NCI-H1694 treated with DMSO at 0.1 percent for 48 hours (cell line): Measurements from ENCODE around the gene CTXN1.
A peak's percentile ranks its signal among the peaks of the same experiment; 100 is the strongest.
"Not testable (repeated sequence)": the region's sequence is repeated elsewhere in the genome, so short reads cannot be mapped to it uniquely, and the experiment has no call there.

Source experiments
- DNase-seq: peaks from one replicate; lab custom pipeline; 2025; lab: John Stamatoyannopoulos, UW

Gene CTXN1

DNA sequence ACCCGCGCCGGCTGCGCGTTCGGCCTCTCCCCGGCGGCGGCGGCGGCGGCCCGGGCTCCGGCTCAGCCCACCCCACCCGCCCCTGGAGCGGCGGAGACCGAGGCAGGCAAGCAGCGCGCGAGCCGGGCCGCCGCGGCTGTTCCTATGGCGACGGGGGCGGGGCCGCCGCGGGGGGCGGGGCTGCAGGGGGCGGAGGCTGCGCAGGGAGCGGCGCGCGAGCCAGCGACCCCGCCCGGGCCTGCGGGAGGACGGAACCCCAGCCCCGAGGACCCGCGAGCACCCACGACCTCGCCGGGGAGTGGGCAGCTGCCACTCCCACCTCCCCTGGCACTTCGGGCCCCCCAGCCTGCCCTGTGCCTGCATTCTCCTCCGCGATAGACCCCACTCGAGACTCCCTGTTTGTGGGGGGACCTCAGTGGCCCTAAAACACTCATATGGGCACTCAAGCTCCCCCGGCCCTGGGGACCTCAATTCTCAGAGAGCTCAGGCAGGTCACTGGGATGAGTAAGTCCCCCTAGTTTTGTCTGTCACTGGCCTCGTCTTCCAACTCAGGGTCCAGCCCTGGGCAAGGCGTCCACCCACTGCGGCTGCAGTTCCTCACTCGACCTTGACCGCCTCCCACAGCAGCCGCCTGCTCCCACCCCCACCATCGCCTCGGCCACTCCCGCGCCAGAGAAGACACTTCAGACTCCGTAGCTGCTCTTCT is at the start of gene CTXN1:
Gene CTXN1, minus strand, starts transcription at position 115 of the 706 bp plus-strand sequence. CDS start 597 bp downstream, outside the sequence.
- DNase-seq, result no peak

DNA sequence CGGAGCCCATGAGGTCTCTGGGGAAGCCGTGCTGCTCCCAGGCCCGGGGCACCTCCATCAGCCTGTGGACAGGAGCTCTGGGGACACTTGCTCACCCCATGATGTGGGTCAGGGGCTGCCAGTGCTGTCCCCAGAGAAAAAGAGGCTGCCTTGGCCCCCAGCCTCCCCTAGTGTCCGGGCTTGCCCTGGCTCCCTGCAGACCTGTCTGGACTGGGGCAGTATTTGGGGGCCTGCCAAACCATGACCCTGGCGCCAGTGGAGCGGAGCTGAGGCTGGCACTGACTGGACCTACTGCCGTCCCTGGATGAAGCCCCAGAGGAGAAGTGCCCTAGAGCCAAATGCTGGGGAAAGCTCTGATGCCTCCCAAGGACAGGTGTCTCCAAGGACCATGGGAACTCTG is 49.1 kb upstream of the CTXN1 start:
- DNase-seq, result no peak

DNA sequence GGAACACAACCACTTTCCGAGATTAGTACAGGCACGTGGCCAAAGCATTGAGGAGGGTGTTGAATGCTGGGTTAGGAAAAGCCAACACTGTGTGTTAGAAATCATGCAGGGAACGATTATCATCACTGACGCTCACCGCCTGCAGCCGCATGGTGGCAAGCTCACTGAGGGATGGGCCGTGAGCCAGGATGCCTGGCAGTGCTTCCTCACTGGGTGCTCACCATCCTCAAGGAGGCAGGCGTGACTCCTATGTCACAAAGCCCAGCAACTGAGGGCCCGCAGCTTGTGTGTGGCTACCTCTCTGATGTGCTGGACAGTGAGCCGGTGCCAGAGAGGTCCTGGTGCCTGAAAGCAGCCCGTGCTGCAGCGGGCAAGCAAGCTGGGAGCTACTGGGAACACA is 47.9 kb upstream of the CTXN1 start:
- no peak for DNase-seq

DNA sequence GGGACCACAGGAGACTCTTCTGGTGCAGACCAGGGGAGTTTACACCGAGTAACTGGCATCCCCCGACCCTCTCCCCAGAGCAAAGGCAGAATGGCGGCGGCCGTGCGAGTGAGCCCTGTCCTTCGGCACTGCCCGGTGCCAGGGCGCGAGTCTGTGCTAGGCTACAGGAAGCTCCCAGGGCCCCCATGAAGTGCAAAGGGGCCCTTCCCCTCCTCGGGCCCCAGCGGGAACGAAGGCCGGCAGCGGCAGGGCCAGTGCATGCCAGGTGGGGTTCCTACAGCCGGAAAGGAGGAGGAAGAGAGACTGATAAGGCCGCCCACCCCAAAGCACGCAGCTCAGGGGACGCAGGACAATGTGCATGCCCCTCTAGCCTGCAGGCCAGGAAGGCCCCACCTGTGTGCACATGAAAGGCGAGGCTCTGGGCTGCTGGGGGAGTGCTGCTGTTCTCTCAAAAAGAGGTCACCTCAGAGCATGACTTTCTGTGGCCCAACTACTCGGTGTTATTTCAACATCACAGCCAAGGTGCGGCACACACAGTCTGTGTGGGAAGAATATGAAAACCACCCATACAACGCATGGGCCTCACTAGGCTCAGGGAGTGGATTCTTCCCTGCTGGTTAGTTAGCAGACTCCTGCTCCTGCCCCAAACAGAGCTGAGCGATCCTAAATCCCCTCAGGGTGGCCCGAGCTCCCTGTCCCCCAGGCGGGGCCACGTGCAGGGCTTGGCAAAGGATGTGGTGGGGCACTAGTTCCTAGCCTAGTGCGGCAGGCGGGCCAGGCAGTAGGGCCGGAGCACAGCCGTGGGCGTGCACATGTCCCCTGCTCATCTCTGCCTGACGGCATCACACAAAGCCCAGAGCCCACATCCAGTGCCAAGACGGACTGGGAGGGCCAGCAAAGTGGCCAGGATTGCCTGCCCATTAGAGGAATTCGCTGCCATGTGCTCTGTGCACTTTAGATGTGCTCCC is 45.9 kb upstream of the CTXN1 start:
- DNase-seq, result no peak

- DNase-seq, result peak; percentile 21
These were observed 44.9 kb upstream of the CTXN1 start for GRCh38 chr19:7970716-7971448.

DNA sequence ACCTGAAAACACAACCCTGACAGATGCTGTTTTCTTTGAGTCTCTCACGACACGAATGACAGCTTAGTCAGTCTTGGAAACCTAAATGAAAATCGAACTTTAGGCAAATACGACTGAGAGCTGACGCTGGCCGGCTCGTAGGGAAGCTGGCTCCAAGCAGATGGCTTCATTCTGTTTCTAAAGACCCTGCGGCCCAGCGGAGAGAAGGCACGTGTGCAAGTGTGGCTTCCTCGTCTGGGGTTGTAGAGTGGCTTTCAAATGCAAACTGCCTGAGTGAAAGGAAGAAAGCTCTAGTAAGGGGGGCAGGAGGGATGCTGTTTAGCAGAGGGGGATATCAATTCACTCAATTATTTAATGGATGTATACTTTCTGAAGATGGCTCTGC is 43.6 kb upstream of the CTXN1 start:
- DNase-seq, result no peak

GRCh38 chr19:7968796-7969554 is 43.0 kb upstream of the CTXN1 start:
- no peak for DNase-seq

GRCh38 chr19:7968008-7968795 is 42.3 kb upstream of the CTXN1 start:
- no peak for DNase-seq

DNA sequence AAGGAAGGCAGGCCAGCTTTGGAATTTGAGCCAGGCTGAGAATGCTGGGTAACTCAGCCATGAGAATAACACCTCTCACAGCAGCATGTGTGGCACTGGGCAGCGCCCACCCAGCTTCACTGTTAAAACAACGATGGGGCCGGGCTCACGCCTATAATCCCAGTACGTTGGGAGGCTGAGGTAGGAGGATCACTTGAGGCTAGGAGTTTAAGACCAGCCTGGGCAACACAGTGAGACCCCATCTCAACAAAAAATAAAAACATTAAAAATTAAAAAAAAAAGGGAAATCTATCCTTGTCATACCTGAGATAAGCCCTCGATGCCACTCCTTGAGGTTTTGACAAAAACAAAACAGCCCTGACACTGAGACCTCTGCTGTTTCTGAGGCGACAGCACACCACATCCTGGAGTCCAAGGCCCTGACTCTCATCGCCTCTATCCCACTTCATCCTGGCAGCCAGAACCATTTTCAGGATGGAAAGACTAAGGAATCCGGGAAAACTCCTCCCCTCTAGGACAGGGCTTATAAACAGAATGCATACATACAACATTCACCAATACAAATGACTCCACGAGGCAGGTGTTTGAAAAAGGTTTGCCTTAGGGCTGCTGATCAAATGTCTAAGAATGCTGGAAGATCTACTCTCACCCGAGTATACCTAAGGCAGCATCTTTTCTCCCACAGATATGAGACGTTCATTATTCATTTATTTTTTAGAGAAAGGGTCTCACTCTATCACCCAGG is 40.2 kb upstream of the CTXN1 start:
- no peak for DNase-seq

GRCh38 chr19:7965259-7965841 is 39.4 kb upstream of the CTXN1 start:
- no peak for DNase-seq

DNA sequence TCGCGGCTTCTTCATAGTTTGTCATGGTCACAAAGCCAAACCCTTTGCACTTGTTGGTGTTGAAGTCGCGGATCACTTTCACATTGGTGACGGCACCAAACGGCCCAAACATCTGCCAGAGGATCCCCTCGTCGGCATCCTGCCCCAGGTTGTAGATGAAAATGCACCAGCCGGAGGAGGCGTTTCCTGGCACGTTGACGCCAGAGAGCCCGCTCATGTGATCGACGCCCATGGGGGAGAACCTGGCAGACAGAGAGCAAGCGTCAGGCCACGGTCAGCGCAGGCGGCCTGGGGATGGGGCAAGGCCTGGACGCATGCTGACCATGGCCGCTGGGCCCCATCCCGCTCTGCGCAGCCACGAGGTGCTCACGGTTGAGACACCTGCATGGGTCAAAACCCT is 37.6 kb upstream of the CTXN1 start:
- no peak for DNase-seq

DNA sequence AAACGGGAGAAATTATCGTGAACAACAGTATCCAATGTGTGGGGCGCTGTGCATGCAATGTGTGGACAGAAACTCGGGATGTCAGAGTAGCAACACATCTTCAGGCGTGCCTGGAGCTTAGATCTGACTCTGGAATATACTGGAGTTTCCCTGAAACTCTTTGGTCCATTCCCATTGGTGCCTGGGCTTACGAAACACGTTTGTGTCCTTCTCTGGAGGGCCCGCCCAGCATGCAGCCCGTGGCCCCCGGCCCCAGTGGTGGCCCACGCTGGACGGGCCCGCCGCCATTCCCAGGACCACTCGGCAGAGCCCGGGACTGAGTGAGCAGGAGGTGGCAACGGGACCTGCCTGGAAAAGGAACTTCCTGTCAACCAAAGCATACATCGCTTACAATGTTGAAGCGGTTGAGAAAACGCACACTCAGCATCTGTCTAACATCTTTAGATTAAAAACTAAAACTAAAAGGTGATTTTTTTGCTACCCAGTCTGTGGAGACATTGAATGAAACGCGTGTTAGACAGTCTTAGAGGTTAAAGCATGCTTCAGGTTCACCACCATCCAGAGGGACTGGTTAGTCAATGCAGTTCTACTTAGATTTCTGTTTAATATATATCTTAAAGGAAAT is 36.8 kb upstream of the CTXN1 start:
- no peak for DNase-seq

GRCh38 chr19:7961920-7962626 is 36.1 kb upstream of the CTXN1 start:
- DNase-seq, result no peak

GRCh38 chr19:7961082-7961481 is 35.1 kb upstream of the CTXN1 start:
- DNase-seq, result not testable (repeated sequence)

DNA sequence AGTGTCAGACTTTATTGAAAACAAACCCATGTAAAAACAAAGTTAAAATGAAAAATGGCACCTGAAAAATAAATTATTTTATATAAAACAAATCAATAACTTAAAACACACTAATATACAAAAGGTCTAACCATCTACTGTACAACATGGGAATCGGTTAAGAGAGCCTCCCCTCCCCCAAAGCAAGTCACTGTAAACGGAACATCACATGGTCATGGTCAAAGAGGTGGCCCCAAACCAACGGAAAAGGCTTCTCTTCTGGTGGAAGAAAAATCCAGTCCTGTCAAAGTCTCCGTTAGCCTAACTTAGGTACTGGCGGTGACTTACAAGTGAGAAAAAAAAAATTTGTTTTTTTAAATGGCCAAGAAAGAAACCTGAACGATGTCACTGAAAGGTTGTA is 33.3 kb upstream of the CTXN1 start:
- DNase-seq, result no peak

GRCh38 chr19:7955696-7956095 is 29.8 kb upstream of the CTXN1 start:
- no peak for DNase-seq

DNA sequence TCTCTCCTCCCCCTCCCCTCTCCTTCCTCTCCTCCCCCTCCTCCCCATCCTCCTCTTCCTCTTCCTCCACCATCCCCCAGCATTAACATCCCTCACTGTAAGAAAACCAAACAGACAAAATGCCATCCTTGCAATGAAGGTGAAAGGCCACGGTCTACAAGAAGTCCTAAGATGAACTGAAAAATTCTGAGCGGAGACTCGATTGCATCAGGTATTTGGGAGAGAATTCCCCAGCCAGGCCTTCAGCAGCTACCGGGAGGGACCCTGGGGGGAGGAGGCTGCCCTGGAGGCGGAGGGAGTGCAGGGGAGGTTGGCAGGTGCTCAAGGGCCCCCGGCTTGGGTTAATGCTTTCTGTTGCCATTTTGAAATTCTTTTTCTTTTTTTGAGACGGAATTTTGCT is 27.6 kb upstream of the CTXN1 start:
- DNase-seq, result no peak

- DNase-seq, result no peak
These were observed 27.1 kb upstream of the CTXN1 start for GRCh38 chr19:7953060-7953459.

GRCh38 chr19:7947939-7948338 is 22.0 kb upstream of the CTXN1 start:
- DNase-seq, result no peak
